Heart left ventricle (tissue), 13 donors: ENCODE results near the gene CCDC187.

ENCODE experiments used
- CTCF ChIP-seq, 12 donors: fragments of 200-600 bp; sonication (generic) in 4 of 12; IDR thresholded peaks; one replicate each; pipeline versions ENCODE4 v1.5.0 to v1.8.0; 2018 to 2022; ENCODE audit warnings: antibody characterized with exemption in 12 of 12, mild to moderate bottlenecking in 5 of 12
- POLR2A ChIP-seq, 2 donors: fragments of 450-650 bp; IDR thresholded peaks; one replicate each; pipeline ENCODE4 v1.6.1; 2017; ENCODE audit warnings: antibody characterized with exemption in 2 of 2, mild to moderate bottlenecking in 2 of 2, moderate library complexity in 2 of 2
- donor health status: ischemic (EF 13 %, LVEDD 7.1; RV severe dilation, severe dysfunction).
- donor health status: DM: no; HTN: yes; CAD: no.
- donor health status: DM: no; HTN: no; CAD: no.
- donor health status: ischemic (EF 25% LVEDD 6.9; RV normal size, moderate dysfunction).
- donor health status: ischemic (EF 25% LVEDD 5.7; RV mildly dilated, moderate dysfunction).
- donor health status: ischemic (EF 35%, LVEDD 5.7; RV mildly dilated, moderate dysfunction).
- donor health status: nonischemic (EF 11% LVEDD 7.7; RV severe dilation, severe dysfunction).
- donor health status: DM: yes; HTN: yes; CAD: no.
- donor health status: PGD.
- donor health status: ischemic (EF 29% LVEDD 5.4; RV normal size, mild dysfunction).
- donor health status: nonischemic (EF 23%, LVEDD 6.1; RV moderate dilation, normal function).

- TF ChIP-seq CTCF (IDR thresholded peaks at IDR 0.05) (no peak), POLR2A (IDR thresholded peaks at IDR 0.05) (no peak)
Measured at GRCh38 chr9:136303066-136303824, 649 bp downstream of the CCDC187 start.
